ENCODE measurements around the gene CNIH2.
"Not testable (repeated sequence)": the region's sequence is repeated elsewhere in the genome, so short reads cannot be mapped to it uniquely, and the experiment has no call there.

CNIH2 gene

DNA sequence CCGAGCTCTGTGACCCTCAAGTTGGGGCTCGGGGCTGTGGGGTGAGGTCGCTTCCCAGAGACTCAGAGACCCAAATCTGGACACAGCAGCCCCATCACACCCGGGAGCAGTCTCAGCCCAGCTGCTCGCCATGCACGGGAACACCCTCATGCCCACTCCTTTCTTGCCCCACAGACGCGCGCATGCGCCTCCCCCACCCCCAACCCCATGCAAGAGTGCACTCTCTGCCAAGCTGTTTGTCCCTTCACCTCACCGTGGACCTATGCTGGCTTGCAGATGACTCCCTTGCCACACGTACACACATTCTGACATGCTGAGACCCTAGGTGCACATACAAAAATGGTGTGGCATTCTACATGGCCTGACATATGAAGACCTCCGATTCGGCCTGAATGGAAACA, 39.3 kb downstream of the CNIH2 start:
- Histone ChIP-seq H3K27me3 (ENCODE audit: control insufficient read depth, insufficient read depth, low read length) (no peaks in the 10 kb centered on the region; the same call in 1 of the 2 replicates), H3K4me3 (ENCODE audit: low read depth, low read length) (peak overlapping the region; percentile 23; the same call in 1 of the 2 replicates), H3K36me3 (ENCODE audit: control insufficient read depth, insufficient read depth, low read length) (no peaks in the 10 kb centered on the region), H3K27ac (ENCODE audit: low read depth, low read length) (peak overlapping the region; percentile 81), H3K4me1 (ENCODE audit: control insufficient read depth, insufficient read depth, low read length) (peaks cover 20% of the 10 kb centered on the region), H3K9ac (ENCODE audit: low read depth, low read length) (no peak overlapping the region), H3K9me3 (ENCODE audit: control insufficient read depth, insufficient read depth, low read length) (no peaks in the 10 kb centered on the region)

DNA sequence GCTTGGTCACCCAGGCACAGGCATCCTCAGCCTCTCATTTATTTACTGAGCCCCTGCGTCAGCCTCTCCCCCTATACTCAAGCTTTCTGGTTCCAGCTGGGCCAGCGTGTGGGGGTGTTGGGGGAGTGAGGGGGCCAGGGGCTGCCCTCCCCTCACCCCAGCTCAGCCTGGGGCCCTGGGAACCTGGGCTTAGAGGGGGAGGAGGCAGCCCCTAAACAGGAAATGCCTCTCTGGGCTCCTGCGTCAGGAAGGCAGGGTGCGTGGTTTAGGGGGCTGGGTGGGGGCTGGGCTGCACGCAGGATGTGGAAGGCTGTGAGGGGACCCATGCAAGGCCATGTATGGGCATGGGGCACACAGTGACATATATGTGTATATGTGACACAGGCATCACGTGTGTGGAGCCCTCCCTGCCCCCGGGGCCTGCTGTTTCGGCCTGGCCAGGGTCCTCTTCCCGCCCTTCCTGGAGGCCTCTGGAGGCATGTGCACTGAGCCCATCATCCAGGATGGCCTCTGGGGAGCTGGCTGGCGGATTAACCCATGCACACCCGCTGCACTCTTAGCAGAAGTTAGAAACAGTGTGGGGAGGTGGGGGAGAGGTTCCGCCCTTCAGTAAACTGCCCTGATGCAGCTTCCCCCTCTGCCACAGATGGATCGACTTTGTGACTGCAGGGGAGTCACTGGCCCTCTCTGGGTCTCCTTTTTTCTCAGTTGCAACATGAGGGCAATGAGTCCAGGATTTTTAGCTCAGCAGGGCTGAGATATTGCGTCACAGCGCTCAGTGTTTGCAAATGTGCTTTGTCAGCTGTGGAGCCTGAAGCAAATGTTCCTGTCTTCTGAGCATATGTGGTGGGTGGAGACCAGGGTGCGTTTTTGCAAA, 40.0 kb downstream of the CNIH2 start:
- Histone ChIP-seq H3K9ac (ENCODE audit: low read depth, low read length) (no peak overlapping the region), H3K27ac (ENCODE audit: low read depth, low read length) (peak overlapping the region; percentile 81), H3K4me1 (ENCODE audit: control insufficient read depth, insufficient read depth, low read length) (peaks cover 20% of the 10 kb centered on the region), H3K36me3 (ENCODE audit: control insufficient read depth, insufficient read depth, low read length) (no peaks in the 10 kb centered on the region), H3K27me3 (ENCODE audit: control insufficient read depth, insufficient read depth, low read length) (no peaks in the 10 kb centered on the region; the same call in 1 of the 2 replicates), H3K4me3 (ENCODE audit: low read depth, low read length) (peak overlapping the region; percentile 23; the same call in 1 of the 2 replicates), H3K9me3 (ENCODE audit: control insufficient read depth, insufficient read depth, low read length) (no peaks in the 10 kb centered on the region)

DNA sequence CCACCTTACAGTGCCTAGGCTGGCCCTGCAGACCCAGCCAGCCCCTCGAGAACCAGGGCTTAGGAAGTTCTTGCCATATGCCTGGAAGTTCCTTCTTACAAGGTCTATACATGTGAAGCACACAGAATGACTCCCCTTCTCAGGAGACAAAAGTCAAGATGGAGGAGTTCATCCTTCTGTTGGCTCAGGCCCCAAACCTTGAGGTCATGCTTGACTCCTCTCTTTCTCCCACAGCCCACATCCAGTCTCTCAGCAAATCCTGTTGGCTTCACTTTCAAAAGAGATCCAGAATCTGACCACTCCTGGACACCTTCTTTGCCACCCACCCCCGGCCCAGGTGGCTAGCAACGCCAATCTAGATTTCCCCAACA, 40.6 kb downstream of the CNIH2 start:
- Histone ChIP-seq H3K4me1 (ENCODE audit: control insufficient read depth, insufficient read depth, low read length) (peaks cover 19% of the 10 kb centered on the region), H3K27me3 (ENCODE audit: control insufficient read depth, insufficient read depth, low read length) (no peaks in the 10 kb centered on the region; the same call in 1 of the 2 replicates), H3K36me3 (ENCODE audit: control insufficient read depth, insufficient read depth, low read length) (no peaks in the 10 kb centered on the region), H3K9ac (ENCODE audit: low read depth, low read length) (no peak overlapping the region), H3K9me3 (ENCODE audit: control insufficient read depth, insufficient read depth, low read length) (no peaks in the 10 kb centered on the region), H3K4me3 (ENCODE audit: low read depth, low read length) (no peak overlapping the region), H3K27ac (ENCODE audit: low read depth, low read length) (no peak overlapping the region)

DNA sequence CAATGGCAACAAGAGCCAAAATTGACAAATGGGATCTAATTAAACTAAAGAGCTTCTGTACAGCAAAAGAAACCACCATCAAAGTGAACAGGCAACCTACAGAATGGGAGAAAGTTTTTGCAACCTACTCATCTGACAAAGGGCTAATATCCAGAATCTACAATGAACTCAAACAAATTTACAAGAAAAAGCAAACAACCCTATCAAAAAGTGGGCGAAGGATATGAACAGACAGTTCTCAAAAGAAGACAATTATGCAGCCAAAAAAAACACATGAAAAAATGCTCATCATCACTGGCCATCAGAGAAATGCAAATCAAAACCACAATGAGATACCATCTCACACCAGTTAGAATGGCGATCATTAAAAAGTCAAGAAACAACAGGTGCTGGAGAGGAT, 42.3 kb downstream of the CNIH2 start:
- not testable (repeated sequence) for H3K36me3 ChIP-seq (ENCODE audit: control insufficient read depth, insufficient read depth, low read length); H3K9me3 ChIP-seq (ENCODE audit: control insufficient read depth, insufficient read depth, low read length); H3K9ac ChIP-seq (ENCODE audit: low read depth, low read length); H3K27ac ChIP-seq (ENCODE audit: low read depth, low read length); H3K27me3 ChIP-seq (ENCODE audit: control insufficient read depth, insufficient read depth, low read length); H3K4me3 ChIP-seq (ENCODE audit: low read depth, low read length)
- peaks cover 18% of the 10 kb centered on the region for H3K4me1 ChIP-seq (ENCODE audit: control insufficient read depth, insufficient read depth, low read length)

DNA sequence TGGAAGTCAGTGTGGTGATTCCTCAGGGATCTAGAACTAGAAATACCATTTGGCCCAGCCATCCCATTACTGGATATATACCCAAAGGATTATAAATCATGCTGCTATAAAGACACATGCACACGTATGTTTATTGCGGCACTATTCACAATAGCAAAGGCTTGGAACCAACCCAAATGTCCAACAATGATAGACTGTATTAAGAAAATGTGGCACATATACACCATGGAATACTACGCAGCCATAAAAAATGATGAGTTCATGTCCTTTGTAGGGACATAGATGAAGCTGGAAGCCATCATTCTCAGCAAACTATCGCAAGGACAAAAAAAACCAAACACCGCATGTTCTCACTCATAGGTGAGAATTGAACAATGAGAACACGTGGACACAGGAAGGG, 42.8 kb downstream of the CNIH2 start:
- not testable (repeated sequence) for H3K27ac ChIP-seq (ENCODE audit: low read depth, low read length); H3K36me3 ChIP-seq (ENCODE audit: control insufficient read depth, insufficient read depth, low read length); H3K4me3 ChIP-seq (ENCODE audit: low read depth, low read length); H3K9me3 ChIP-seq (ENCODE audit: control insufficient read depth, insufficient read depth, low read length); H3K9ac ChIP-seq (ENCODE audit: low read depth, low read length); H3K27me3 ChIP-seq (ENCODE audit: control insufficient read depth, insufficient read depth, low read length)
- peaks cover 18% of the 10 kb centered on the region for H3K4me1 ChIP-seq (ENCODE audit: control insufficient read depth, insufficient read depth, low read length)

DNA sequence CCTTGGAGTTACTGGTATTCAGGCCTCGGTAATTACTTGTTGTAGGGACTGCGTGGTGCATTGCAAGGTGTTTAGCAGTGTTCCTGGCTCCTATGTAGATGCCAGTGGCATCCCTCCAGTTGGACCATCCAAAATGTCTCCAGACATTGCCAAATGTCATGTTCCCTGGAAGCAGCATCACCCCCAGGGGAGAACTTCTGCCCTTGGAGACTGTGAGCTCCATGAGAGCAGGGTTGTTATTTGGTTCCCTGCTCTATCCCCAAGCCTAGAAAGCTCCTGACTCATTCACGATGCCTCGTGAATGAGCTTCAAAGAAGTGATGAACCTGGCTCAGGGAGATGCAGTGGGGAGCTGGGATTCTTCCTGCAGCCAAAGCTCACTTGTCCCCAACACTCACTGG, 43.6 kb downstream of the CNIH2 start:
- Histone ChIP-seq H3K4me1 (ENCODE audit: control insufficient read depth, insufficient read depth, low read length) (peaks cover 18% of the 10 kb centered on the region), H3K36me3 (ENCODE audit: control insufficient read depth, insufficient read depth, low read length) (no peaks in the 10 kb centered on the region), H3K4me3 (ENCODE audit: low read depth, low read length) (no peak overlapping the region), H3K9me3 (ENCODE audit: control insufficient read depth, insufficient read depth, low read length) (no peaks in the 10 kb centered on the region), H3K27me3 (ENCODE audit: control insufficient read depth, insufficient read depth, low read length) (no peaks in the 10 kb centered on the region), H3K9ac (ENCODE audit: low read depth, low read length) (no peak overlapping the region), H3K27ac (ENCODE audit: low read depth, low read length) (no peak overlapping the region)

DNA sequence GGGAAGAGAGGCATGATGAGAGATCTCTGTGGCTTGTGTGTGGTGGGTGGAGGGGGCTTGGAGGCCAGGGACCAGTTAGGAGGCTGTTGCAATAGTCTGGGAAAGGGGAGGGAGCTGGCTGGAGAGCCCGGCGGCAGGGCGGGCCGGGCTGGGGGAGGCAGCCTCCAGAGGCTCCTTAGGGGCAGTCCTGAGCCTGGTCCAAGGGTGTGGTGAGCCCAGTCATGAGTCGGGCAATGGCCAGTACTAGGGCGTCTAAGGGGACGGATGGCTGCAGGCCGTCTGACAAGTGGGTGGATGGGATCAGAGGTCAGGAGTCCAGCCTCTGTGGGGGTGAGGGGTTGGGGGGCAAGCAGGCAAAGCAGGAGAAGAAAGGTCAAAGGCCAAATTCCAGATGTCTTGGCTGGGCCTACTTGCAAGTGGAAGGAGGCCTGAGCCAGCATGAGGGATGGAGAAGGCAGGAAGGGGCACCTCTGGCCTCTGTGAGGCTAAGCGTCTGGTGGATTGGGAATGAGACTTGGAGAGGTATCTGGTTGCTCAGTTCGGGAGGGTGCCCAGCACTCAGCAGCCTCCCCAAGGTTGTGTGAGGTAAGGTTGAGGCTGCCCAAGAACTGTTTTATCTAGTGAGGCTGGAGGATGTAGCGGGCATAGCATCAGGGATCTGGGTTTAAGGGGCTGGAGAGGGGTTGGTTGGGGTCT, 44.9 kb downstream of the CNIH2 start:
- Histone ChIP-seq H3K9ac (ENCODE audit: low read depth, low read length) (no peak overlapping the region), H3K9me3 (ENCODE audit: control insufficient read depth, insufficient read depth, low read length) (no peaks in the 10 kb centered on the region), H3K36me3 (ENCODE audit: control insufficient read depth, insufficient read depth, low read length) (no peaks in the 10 kb centered on the region), H3K4me3 (ENCODE audit: low read depth, low read length) (no peak overlapping the region), H3K4me1 (ENCODE audit: control insufficient read depth, insufficient read depth, low read length) (peaks cover 13% of the 10 kb centered on the region), H3K27me3 (ENCODE audit: control insufficient read depth, insufficient read depth, low read length) (peaks cover 3% of the 10 kb centered on the region; the same call in 1 of the 2 replicates), H3K27ac (ENCODE audit: low read depth, low read length) (no peak overlapping the region)

DNA sequence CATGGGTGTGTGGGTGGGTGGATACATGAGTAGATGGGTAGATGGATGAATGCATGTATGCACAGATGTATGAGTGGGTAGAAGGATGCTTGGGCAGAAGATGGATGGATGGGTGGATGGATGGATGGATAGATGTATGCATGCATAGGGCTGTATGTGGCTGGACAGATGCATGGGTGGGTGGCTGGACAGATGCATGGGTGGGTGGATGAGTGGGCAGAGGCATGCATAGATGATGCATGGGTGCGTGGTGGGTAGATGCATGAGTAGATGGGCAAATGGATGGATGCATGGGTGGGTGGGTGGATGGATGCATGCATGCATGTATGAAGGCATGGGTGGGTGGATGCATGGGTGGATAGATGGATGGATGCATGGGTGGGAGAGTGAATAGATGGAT, 45.7 kb downstream of the CNIH2 start:
- Histone ChIP-seq H3K27ac (ENCODE audit: low read depth, low read length) (no peak overlapping the region), H3K4me3 (ENCODE audit: low read depth, low read length) (no peak overlapping the region), H3K9ac (ENCODE audit: low read depth, low read length) (no peak overlapping the region), H3K9me3 (ENCODE audit: control insufficient read depth, insufficient read depth, low read length) (no peaks in the 10 kb centered on the region), H3K36me3 (ENCODE audit: control insufficient read depth, insufficient read depth, low read length) (no peaks in the 10 kb centered on the region), H3K4me1 (ENCODE audit: control insufficient read depth, insufficient read depth, low read length) (peaks cover 9% of the 10 kb centered on the region), H3K27me3 (ENCODE audit: control insufficient read depth, insufficient read depth, low read length) (peaks cover 7% of the 10 kb centered on the region; the same call in 1 of the 2 replicates)

DNA sequence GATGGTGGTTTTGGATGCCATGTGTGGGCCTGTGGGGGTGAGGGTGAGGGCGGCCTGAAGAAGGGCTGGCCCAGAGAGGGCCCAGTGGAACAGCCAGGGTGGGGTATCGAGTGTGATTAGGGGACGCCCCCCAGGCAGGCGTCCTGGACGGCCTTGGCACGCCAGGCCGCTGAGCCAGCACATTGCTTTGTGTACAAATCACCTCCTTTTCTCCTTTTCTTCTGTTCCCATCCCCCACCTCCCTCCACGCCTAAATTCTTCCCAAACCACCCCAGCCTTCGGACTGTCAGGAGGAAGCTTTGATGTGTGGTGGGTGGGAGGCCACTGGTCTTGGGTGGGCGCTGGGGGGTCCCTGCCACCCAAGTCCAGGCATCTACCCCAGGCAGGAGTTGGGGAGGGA, 46.7 kb downstream of the CNIH2 start:
- no peak overlapping the region for H3K4me3 ChIP-seq (ENCODE audit: low read depth, low read length)
- H3K9me3 ChIP-seq (ENCODE audit: control insufficient read depth, insufficient read depth, low read length), result no peaks in the 10 kb centered on the region
- no peaks in the 10 kb centered on the region for H3K36me3 ChIP-seq (ENCODE audit: control insufficient read depth, insufficient read depth, low read length)
- H3K27ac ChIP-seq (ENCODE audit: low read depth, low read length), result no peak overlapping the region
- peaks cover 11% of the 10 kb centered on the region for H3K4me1 ChIP-seq (ENCODE audit: control insufficient read depth, insufficient read depth, low read length)
- H3K27me3 ChIP-seq (ENCODE audit: control insufficient read depth, insufficient read depth, low read length), result peaks cover 7% of the 10 kb centered on the region; the same call in 1 of the 2 replicates
- no peak overlapping the region for H3K9ac ChIP-seq (ENCODE audit: low read depth, low read length)

DNA sequence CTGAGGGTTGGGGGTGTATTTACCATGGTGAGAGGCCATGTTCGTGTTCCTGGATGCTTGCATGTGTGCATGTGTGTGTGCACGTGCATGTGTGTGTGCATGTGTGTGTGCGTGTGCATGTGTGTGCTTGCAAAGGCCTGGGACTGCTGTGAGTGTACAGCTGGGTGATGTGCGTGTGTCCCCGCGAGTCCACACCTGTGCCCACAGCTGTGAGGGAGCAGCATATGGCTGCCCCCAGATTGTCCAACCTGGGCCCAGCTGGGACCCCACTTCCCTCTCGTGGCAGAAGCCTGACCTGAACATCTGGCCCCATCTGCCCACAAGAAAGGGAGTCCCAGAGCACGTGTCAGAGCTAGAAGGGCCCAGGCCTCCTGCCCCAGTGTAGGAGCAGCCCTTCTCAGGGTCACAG, 47.3 kb downstream of the CNIH2 start:
- Histone ChIP-seq H3K27me3 (ENCODE audit: control insufficient read depth, insufficient read depth, low read length) (peaks cover 7% of the 10 kb centered on the region; the same call in 1 of the 2 replicates), H3K27ac (ENCODE audit: low read depth, low read length) (no peak overlapping the region), H3K4me3 (ENCODE audit: low read depth, low read length) (no peak overlapping the region), H3K4me1 (ENCODE audit: control insufficient read depth, insufficient read depth, low read length) (peaks cover 11% of the 10 kb centered on the region), H3K9ac (ENCODE audit: low read depth, low read length) (no peak overlapping the region), H3K36me3 (ENCODE audit: control insufficient read depth, insufficient read depth, low read length) (no peaks in the 10 kb centered on the region), H3K9me3 (ENCODE audit: control insufficient read depth, insufficient read depth, low read length) (no peaks in the 10 kb centered on the region)
